BE2C (cell line): ENCODE data around the gene LIX1.

ENCODE experiments used
- DNase-seq: peaks from one replicate; pipeline ENCODE4 v3.0.0-alpha.2; 2020
- H3K27me3 ChIP-seq: fragments of 250-450 bp; sonication (Bioruptor Pico); 2 replicates; pipeline ENCODE4 v1.5.1; 2020; ENCODE audit warnings: mild to moderate bottlenecking
- H3K36me3 ChIP-seq: fragments of 250-450 bp; sonication (Bioruptor Pico); 2 replicates; pipeline ENCODE4 v1.5.1; 2020; ENCODE audit warnings: mild to moderate bottlenecking
- H3K4me1 ChIP-seq: fragments of 250-450 bp; sonication (Bioruptor Pico); 2 replicates; pipeline ENCODE4 v1.5.1; 2020
- H3K4me3 ChIP-seq: 2 replicates; pipeline ENCODE4 v1.5.1; 2011; ENCODE audit warnings: low read depth, low read length
- H3K9me3 ChIP-seq: fragments of 250-450 bp; sonication (Bioruptor Pico); 2 replicates; pipeline ENCODE4 v1.5.1; 2020
- CTCF ChIP-seq: IDR thresholded peaks from 2 replicates; pipeline ENCODE4 v1.5.1; 2012; ENCODE audit warnings: mild to moderate bottlenecking, low read depth, low read length

Gene LIX1

GRCh38 chr5:97164846-97165245 lies 22.4 kb upstream of the LIX1 start:
- TF ChIP-seq CTCF: no peak
- Histone ChIP-seq H3K4me3 (no peak overlapping the region), H3K36me3 (peaks cover 36% of the 10 kb centered on the region), H3K27me3 (no peaks in the 10 kb centered on the region), H3K9me3 (no peaks in the 10 kb centered on the region), H3K4me1 (no peaks in the 10 kb centered on the region)
- no peak for DNase-seq

GRCh38 chr5:97163790-97164285 lies 21.4 kb upstream of the LIX1 start:
- DNase-seq: no peak
- Histone ChIP-seq H3K4me3 (no peak overlapping the region), H3K36me3 (peaks cover 36% of the 10 kb centered on the region), H3K4me1 (no peaks in the 10 kb centered on the region), H3K9me3 (no peaks in the 10 kb centered on the region), H3K27me3 (no peaks in the 10 kb centered on the region)
- no peak for TF ChIP-seq CTCF

- Histone ChIP-seq H3K9me3 (no peaks in the 10 kb centered on the region), H3K4me3 (no peak overlapping the region), H3K36me3 (peaks cover 35% of the 10 kb centered on the region), H3K4me1 (no peaks in the 10 kb centered on the region), H3K27me3 (no peaks in the 10 kb centered on the region)
- TF ChIP-seq CTCF: peak; percentile 53
- no peak for DNase-seq
Observed at GRCh38 chr5:97163360-97163764, 21.0 kb upstream of the LIX1 start.

GRCh38 chr5:97162045-97162444 lies 19.6 kb upstream of the LIX1 start:
- Histone ChIP-seq H3K4me3 (no peak overlapping the region), H3K36me3 (peaks cover 21% of the 10 kb centered on the region), H3K4me1 (no peaks in the 10 kb centered on the region), H3K27me3 (no peaks in the 10 kb centered on the region), H3K9me3 (no peaks in the 10 kb centered on the region)
- DNase-seq: peak; percentile 75
- peak; percentile 94 for TF ChIP-seq CTCF

GRCh38 chr5:97157689-97158088 lies 15.3 kb upstream of the LIX1 start:
- DNase-seq: no peak
- Histone ChIP-seq H3K4me1 (no peaks in the 10 kb centered on the region), H3K36me3 (peaks cover 7% of the 10 kb centered on the region), H3K27me3 (no peaks in the 10 kb centered on the region), H3K4me3 (no peak overlapping the region), H3K9me3 (no peaks in the 10 kb centered on the region)
- no peak for TF ChIP-seq CTCF

- no peaks in the 10 kb centered on the region for H3K9me3 ChIP-seq
- no peak for DNase-seq
- no peaks in the 10 kb centered on the region for H3K4me1 ChIP-seq
- H3K27me3 ChIP-seq: no peaks in the 10 kb centered on the region
- TF ChIP-seq CTCF: no peak
- H3K36me3 ChIP-seq: no peaks in the 10 kb centered on the region
- no peak overlapping the region for H3K4me3 ChIP-seq
Observed at GRCh38 chr5:97151370-97151769, 9.0 kb upstream of the LIX1 start.
